Heart right ventricle (tissue), 16 donors: ENCODE measurements around the gene GDI1. TPM values are rescaled to one million over a fixed set of nuclear protein-coding genes. Genes with fewer than 3 reads are reported as not detected.

Experiments used
- ATAC-seq, 8 donors: fragments of 200-7000 bp; cut with Tn5 transposase; one replicate each; pipeline ENCODE4 v1.9.1; 2020; ENCODE audit warnings: mild to moderate bottlenecking in 8 of 8, moderate library complexity in 8 of 8, moderate number of reproducible peaks in 1 of 8
- DNase-seq, 2 donors: peaks; one replicate each; pipeline ENCODE4 v3.0.0-alpha.2; 2020
- H3K27ac ChIP-seq, 10 donors: fragments of 200-600 bp; sonication (generic) in 2 of 10; one replicate each; pipeline versions ENCODE4 v1.5.0 to v1.8.0; 2020 to 2022; ENCODE audit warnings: mild to moderate bottlenecking in 3 of 10
- H3K27me3 ChIP-seq, 7 donors: fragments of 200-600 bp; one replicate each; pipeline ENCODE4 v1.8.0; 2021 to 2022; ENCODE audit warnings: mild to moderate bottlenecking in 2 of 7
- H3K36me3 ChIP-seq, 9 donors: fragments of 200-600 bp; sonication (generic) in 1 of 9; one replicate each; pipeline versions ENCODE4 v1.5.0 to v1.8.0; 2020 to 2022; ENCODE audit warnings: mild to moderate bottlenecking in 2 of 9
- H3K4me1 ChIP-seq, 9 donors: fragments of 200-600 bp; sonication (generic) in 1 of 9; one replicate each; pipeline versions ENCODE4 v1.5.0 to v1.8.0; 2020 to 2022; ENCODE audit warnings: mild to moderate bottlenecking in 4 of 9
- H3K4me3 ChIP-seq, 10 donors: fragments of 200-600 bp; sonication (generic) in 2 of 10; one replicate each; pipeline versions ENCODE4 v1.5.0 to v1.8.0; 2020 to 2022; ENCODE audit warnings: mild to moderate bottlenecking in 7 of 10, moderate library complexity in 2 of 10
- H3K9me3 ChIP-seq, 11 donors: fragments of 200-600 bp in 10 of 11; sonication (generic) in 2 of 11; one replicate each; pipeline versions ENCODE4 v1.5.0 to v1.8.0; 2013 to 2022; ENCODE audit warnings: mild to moderate bottlenecking in 2 of 11, control low read depth in 1 of 11, moderate library complexity in 1 of 11
- CTCF ChIP-seq, 9 donors: fragments of 200-600 bp; sonication (generic) in 2 of 9; IDR thresholded peaks; one replicate each; pipeline versions ENCODE4 v1.5.0 to v1.8.0; 2021 to 2022; ENCODE audit warnings: antibody characterized with exemption in 9 of 9, mild to moderate bottlenecking in 5 of 9, moderate library complexity in 1 of 9
- whole genome bisulfite sequencing, 2 donors: extraction: QIAGEN DNeasy Blood & Tissue Kit; methylation state at CpG; one replicate each; pipeline ENCODE4 v1.1.7; 2013; ENCODE audit warnings: inconsistent platforms in 1 of 2; 5-methylcytosine and 5-hydroxymethylcytosine counted together
- intact Hi-C, 10 donors: fragments of 100-400 bp; cut with DNase I; formaldehyde crosslinking; loops; one replicate each; pipeline versions ENCODE4 v1.11.1 to v1.14.2; 2022
- polyA plus RNA-seq, 2 donors: library from polyadenylated mRNA; stranded (reverse); fragments of 200-250 nt; gene quantifications; one replicate each; pipeline ENCODE4 v1.2.3, GENCODE V29; 2013
- total RNA-seq, 10 donors: library from RNA; stranded (reverse); fragmentation: NEBNext Ultra II Directional in 3 of 10; extraction: Animal tissue kit (Norgen Biotek cat#: 25700) in 3 of 10; gene quantifications; one replicate each; pipeline versions ENCODE4 v1.2.1 to v1.2.4, GENCODE V29; 2021 to 2023
- donor health status: Arrhythmogenic right ventricular cardiomyopathy.
- donor health status: ischemic (EF 13 %, LVEDD 7.1; RV severe dilation, severe dysfunction).
- donor health status: healthy with polysubstance abuse.
- donor health status: DM: no; HTN: yes; CAD: no.
- donor health status: DM: no; HTN: no; CAD: no.
- donor health status: ischemic (EF 25% LVEDD 6.9; RV normal size, moderate dysfunction).
- donor health status: ischemic (EF 25% LVEDD 5.7; RV mildly dilated, moderate dysfunction).
- donor health status: healthy.
- donor health status: DM: yes; HTN: yes; CAD: no.
- donor health status: Ischemic cardiomyopathy.
- donor health status: ischemic (EF 35%, LVEDD 5.7; RV mildly dilated, moderate dysfunction).
- donor health status: nonischemic (EF 11% LVEDD 7.7; RV severe dilation, severe dysfunction).
- donor health status: DM: yes; HTN: yes; CAD: no.
- donor health status: PGD.
- donor health status: ischemic (EF 29% LVEDD 5.4; RV normal size, mild dysfunction).
- donor health status: nonischemic (EF 23%, LVEDD 6.1; RV moderate dilation, normal function).

Gene GDI1
- total and polyA plus RNA-seq, 12 donors: 67.5 to 117 (median 79.3) TPM

GRCh38 chrX:154463611-154464220 lies 26.8 kb downstream of the GDI1 start:
- ATAC-seq (no peak), DNase-seq (no peak)
- Histone ChIP-seq H3K27ac (no peak overlapping the region), H3K4me3 (no peak overlapping the region), H3K27me3 (no peaks in the 10 kb centered on the region), H3K9me3 (no peaks in the 10 kb centered on the region), H3K4me1 (peaks cover 0 to 7% (median 5%) of the 10 kb centered on the region in 9 donors), H3K36me3 (peaks cover 0 to 63% (median 0%) of the 10 kb centered on the region in 9 donors)
- WGBS, 2 donors: 91 to 92% methylated on average over 26 to 34 of the region's 36 CpGs
- intact Hi-C loops: no loop called here
- TF ChIP-seq CTCF (IDR thresholded peaks at IDR 0.05): no peak

GRCh38 chrX:154464806-154465365 lies 27.9 kb downstream of the GDI1 start:
- Histone ChIP-seq H3K27me3 (no peaks in the 10 kb centered on the region), H3K4me1 (peaks cover 0 to 3% (median 0%) of the 10 kb centered on the region in 9 donors), H3K4me3 (no peak overlapping the region), H3K36me3 (peaks cover 0 to 74% (median 0%) of the 10 kb centered on the region in 9 donors), H3K27ac (no peak overlapping the region), H3K9me3 (no peaks in the 10 kb centered on the region)
- 93 to 97% methylated on average over 21 to 28 of the region's 28 CpGs for WGBS, 2 donors
- no peak for ATAC-seq
- DNase-seq: no peak
- intact Hi-C loops: no loop called here
- TF ChIP-seq CTCF (IDR thresholded peaks at IDR 0.05): no peak

GRCh38 chrX:154465601-154466000 lies 28.6 kb downstream of the GDI1 start:
- TF ChIP-seq CTCF (IDR thresholded peaks at IDR 0.05): no peak

GRCh38 chrX:154466036-154466435 lies 29.1 kb downstream of the GDI1 start:
- no peaks in the 10 kb centered on the region for H3K27me3 ChIP-seq
- H3K9me3 ChIP-seq: no peaks in the 10 kb centered on the region
- no peak overlapping the region for H3K4me3 ChIP-seq
- peaks cover 0 to 86% (median 0%) of the 10 kb centered on the region in 9 donors for H3K36me3 ChIP-seq
- no peak for DNase-seq
- no peak for TF ChIP-seq CTCF (IDR thresholded peaks at IDR 0.05)
- ATAC-seq: no peak
- no peaks in the 10 kb centered on the region for H3K4me1 ChIP-seq
- intact Hi-C loops: no loop called here
- 92 to 96% methylated on average over 30 to 31 of the region's 32 CpGs for WGBS, 2 donors
- no peak overlapping the region for H3K27ac ChIP-seq

More at GRCh38 chrX:154465601-154466000, 28.6 kb downstream of the GDI1 start:
- DNase-seq: no peak
- peaks cover 0 to 82% (median 0%) of the 10 kb centered on the region in 9 donors for H3K36me3 ChIP-seq
- WGBS, 2 donors: 95% methylated on average over 6 to 14 of the region's 14 CpGs
- no peak for ATAC-seq
- intact Hi-C loops: no loop called here
- no peaks in the 10 kb centered on the region for H3K9me3 ChIP-seq
- H3K27ac ChIP-seq: no peak overlapping the region
- no peak overlapping the region for H3K4me3 ChIP-seq
- no peaks in the 10 kb centered on the region for H3K4me1 ChIP-seq
- H3K27me3 ChIP-seq: no peaks in the 10 kb centered on the region
